Stimulated activated naive CD8-positive, alpha-beta T cell treated with anti-CD3 and anti-CD28 coated beads, Interleukin-15, amount 100 ng/mL, for 72 hours (primary cell): ENCODE results near the gene GINS3.
A peak's percentile ranks its signal among the peaks of the same experiment; 100 is the strongest.

Source experiments
- ATAC-seq: fragments of 150-1000 bp; cut with Tn5 transposase; 2 replicates; pipeline ENCODE4 v1.10.0; 2021; ENCODE audit warnings: mild to moderate bottlenecking, moderate library complexity
- DNase-seq, 2 donors: peaks; one replicate each; pipeline ENCODE4 v3.0.0; 2021 to 2022
- H3K27ac Mint-ChIP-seq, 2 donors: one replicate each; pipeline ENCODE4 v1.8.0; 2022; ENCODE audit warnings: mild to moderate bottlenecking in 2 of 2, mixed read lengths in 2 of 2, moderate library complexity in 2 of 2
- H3K27me3 Mint-ChIP-seq: one replicate; pipeline ENCODE4 v1.8.0; 2022; ENCODE audit warnings: mixed read lengths
- H3K4me1 Mint-ChIP-seq: one replicate; pipeline ENCODE4 v1.8.0; 2022; ENCODE audit warnings: mild to moderate bottlenecking, mixed read lengths
- H3K4me3 Mint-ChIP-seq, 2 donors: one replicate each; pipeline ENCODE4 v1.8.0; 2022; ENCODE audit warnings: mild to moderate bottlenecking in 2 of 2, mixed read lengths in 2 of 2, moderate library complexity in 1 of 2
- H3K9me3 Mint-ChIP-seq, 2 donors: one replicate each; pipeline ENCODE4 v1.8.0; 2022; ENCODE audit warnings: mixed read lengths in 2 of 2

GINS3 gene

GRCh38 chr16:58454856-58455255 is 62.6 kb downstream of the GINS3 start:
- DNase-seq (no peak), ATAC-seq (no peak)
- H3K27me3 Mint-ChIP-seq, result peaks cover 36% of the 10 kb centered on the region
- H3K27ac Mint-ChIP-seq, result peak overlapping the region in 1 of 2 donors; percentile 68
- peaks cover 11% of the 10 kb centered on the region for H3K4me1 Mint-ChIP-seq
- no peak overlapping the region for H3K4me3 Mint-ChIP-seq
- no peaks in the 10 kb centered on the region for H3K9me3 Mint-ChIP-seq
